HepG2 (cell line): ENCODE data around the gene BUB1B. TPM values are rescaled to one million over a fixed set of nuclear protein-coding genes. Genes with fewer than 3 reads are reported as not detected.

Experiments used
- CREM ChIP-seq, 2 experiments: sonication (generic) in 1 of 2; formaldehyde crosslinking in 1 of 2; IDR thresholded peaks; 2 replicates each; pipeline versions ENCODE4 v1.4.0 to v1.6.1; 2016 to 2020; ENCODE audit warnings: antibody characterized with exemption in 1 of 2, mild to moderate bottlenecking in 1 of 2, missing genetic modification reagents in 1 of 2
- ELF3 ChIP-seq: IDR thresholded peaks from 2 replicates; pipeline ENCODE4 v1.6.1; 2016; ENCODE audit warnings: missing genetic modification reagents, missing compliant biosample characterization
- FOXK1 ChIP-seq: sonication (generic); formaldehyde crosslinking; IDR thresholded peaks from 2 replicates; pipeline ENCODE4 v1.4.0; 2020; ENCODE audit warnings: low read depth, missing genetic modification reagents, borderline replicate concordance
- PITX1 ChIP-seq: sonication (generic); formaldehyde crosslinking; IDR thresholded peaks from 2 replicates; pipeline ENCODE4 v1.5.1; 2020; ENCODE audit warnings: mild to moderate bottlenecking, missing genetic modification reagents
- RBM22 ChIP-seq: fragments of 200-400 bp; formaldehyde crosslinking; optimal IDR thresholded peaks from 2 replicates; pipeline ENCODE3; 2017; ENCODE audit warnings: mild to moderate bottlenecking, low read length, moderate library complexity
- SMAD1 ChIP-seq: sonication (generic); formaldehyde crosslinking; IDR thresholded peaks from 2 replicates; pipeline ENCODE4 v1.4.0; 2020; ENCODE audit warnings: missing genetic modification reagents, low read depth, mild to moderate bottlenecking, borderline replicate concordance
- ZFP90 ChIP-seq: sonication (generic); formaldehyde crosslinking; IDR thresholded peaks from 2 replicates; pipeline ENCODE4 v1.8.0; 2022; ENCODE audit warnings: missing genetic modification reagents, mild to moderate bottlenecking, inconsistent platforms, borderline replicate concordance
- ZNF260 ChIP-seq: sonication (generic); formaldehyde crosslinking; IDR thresholded peaks from 2 replicates; pipeline ENCODE4 v1.4.0; 2020; ENCODE audit warnings: missing genetic modification reagents, low read depth, mild to moderate bottlenecking, borderline replicate concordance
- ZNF451 ChIP-seq: sonication (generic); formaldehyde crosslinking; IDR thresholded peaks from 2 replicates; pipeline ENCODE4 v1.5.0; 2020; ENCODE audit warnings: mild to moderate bottlenecking, missing genetic modification reagents
- polyA plus RNA-seq, 8 experiments: library from polyadenylated mRNA; depleted of rRNA in 3 of 8; stranded (reverse) in 7 of 8; unstranded in 1 of 8; fragments of >200 nt; fragmentation: Illumina TruSeq in 4 of 8; extraction: Trizol in 4 of 8; gene quantifications; 2 replicates each; pipeline versions ENCODE4 v1.2.1 to v1.2.3, GENCODE V29; 2011 to 2016; ENCODE audit warnings: low read depth in 4 of 8, missing spikeins in 1 of 8, mixed read lengths in 1 of 8; ENCODE audit not compliant: insufficient read depth in 1 of 8
- total RNA-seq, 5 experiments: library from RNA; depleted of rRNA; stranded (reverse); fragments of >200 nt; fragmentation: Illumina TruSeq; extraction: Trizol; gene quantifications; 2 replicates each; pipeline ENCODE4 v1.2.3, GENCODE V29; 2016; ENCODE audit warnings: low read depth in 1 of 5
- TF ChIP-seq, protein P1 (sequence below): sonication (generic); formaldehyde crosslinking; conservative IDR thresholded peaks from 2 replicates; pipeline ENCODE4 v1.4.0; 2020; ENCODE audit warnings: missing genetic modification reagents
- TF ChIP-seq, protein P2 (sequence below): sonication (generic); formaldehyde crosslinking; IDR thresholded peaks from 2 replicates; pipeline ENCODE4 v1.4.0; 2020; ENCODE audit warnings: missing genetic modification reagents, mild to moderate bottlenecking, borderline replicate concordance
- TF ChIP-seq, protein P3 (sequence below): sonication (generic); formaldehyde crosslinking; IDR thresholded peaks from one replicate; pipeline ENCODE4 v1.5.1; 2020; ENCODE audit warnings: mild to moderate bottlenecking, missing genetic modification reagents; ENCODE audit errors: not compliant biosample characterization

The BUB1B gene
- total and polyA plus RNA-seq, 2 of the 13 experiments (the other 11 are each of a cell fraction or from before 2014, with no cell fraction given), result 26.2 to 63.5 TPM

DNA sequence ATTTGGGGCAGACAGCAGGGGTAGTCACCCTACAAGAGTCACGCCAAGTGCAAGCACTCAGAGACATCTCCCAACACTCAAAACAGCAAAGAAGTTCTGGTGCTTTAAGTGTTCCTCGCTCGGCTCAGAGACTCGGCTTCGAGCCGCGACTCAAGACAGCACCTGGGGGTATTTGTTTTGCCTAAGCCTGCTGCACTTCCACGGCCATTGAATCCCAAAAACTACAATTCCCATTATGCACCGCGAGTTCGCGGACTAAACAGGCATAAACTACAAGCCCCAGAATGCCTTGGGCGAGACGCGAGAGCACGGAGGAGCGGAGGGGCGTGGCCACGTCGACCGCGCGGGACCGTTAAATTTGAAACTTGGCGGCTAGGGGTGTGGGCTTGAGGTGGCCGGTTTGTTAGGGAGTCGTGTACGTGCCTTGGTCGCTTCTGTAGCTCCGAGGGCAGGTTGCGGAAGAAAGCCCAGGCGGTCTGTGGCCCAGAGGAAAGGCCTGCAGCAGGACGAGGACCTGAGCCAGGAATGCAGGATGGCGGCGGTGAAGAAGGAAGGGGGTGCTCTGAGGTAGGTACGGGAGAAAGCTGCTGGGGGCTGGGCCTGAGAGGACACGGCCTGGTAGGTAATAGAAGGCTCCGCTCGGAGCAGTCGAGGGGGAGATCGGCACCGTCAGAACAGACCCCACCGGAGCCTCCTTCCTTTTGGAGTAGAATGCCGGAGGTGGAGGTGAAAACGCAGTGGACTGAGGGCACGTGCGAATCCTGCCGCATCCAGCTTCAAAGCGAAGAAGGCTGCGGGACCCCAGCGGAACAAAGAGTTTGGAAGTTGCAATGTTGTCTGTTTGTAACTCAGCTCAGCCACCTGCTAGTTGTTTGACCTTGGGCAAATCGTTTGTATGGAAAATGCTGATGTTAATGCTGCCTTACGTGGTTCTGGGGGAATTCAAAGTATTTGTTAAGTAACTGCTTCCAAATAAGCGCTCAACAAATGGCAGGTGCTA, at the start of gene BUB1B (continued):
- TF ChIP-seq, protein P1, sequence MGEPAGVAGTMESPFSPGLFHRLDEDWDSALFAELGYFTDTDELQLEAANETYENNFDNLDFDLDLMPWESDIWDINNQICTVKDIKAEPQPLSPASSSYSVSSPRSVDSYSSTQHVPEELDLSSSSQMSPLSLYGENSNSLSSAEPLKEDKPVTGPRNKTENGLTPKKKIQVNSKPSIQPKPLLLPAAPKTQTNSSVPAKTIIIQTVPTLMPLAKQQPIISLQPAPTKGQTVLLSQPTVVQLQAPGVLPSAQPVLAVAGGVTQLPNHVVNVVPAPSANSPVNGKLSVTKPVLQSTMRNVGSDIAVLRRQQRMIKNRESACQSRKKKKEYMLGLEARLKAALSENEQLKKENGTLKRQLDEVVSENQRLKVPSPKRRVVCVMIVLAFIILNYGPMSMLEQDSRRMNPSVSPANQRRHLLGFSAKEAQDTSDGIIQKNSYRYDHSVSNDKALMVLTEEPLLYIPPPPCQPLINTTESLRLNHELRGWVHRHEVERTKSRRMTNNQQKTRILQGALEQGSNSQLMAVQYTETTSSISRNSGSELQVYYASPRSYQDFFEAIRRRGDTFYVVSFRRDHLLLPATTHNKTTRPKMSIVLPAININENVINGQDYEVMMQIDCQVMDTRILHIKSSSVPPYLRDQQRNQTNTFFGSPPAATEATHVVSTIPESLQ, result no peak; the same call in 1 of the 2 replicates
- TF ChIP-seq, protein P2, sequence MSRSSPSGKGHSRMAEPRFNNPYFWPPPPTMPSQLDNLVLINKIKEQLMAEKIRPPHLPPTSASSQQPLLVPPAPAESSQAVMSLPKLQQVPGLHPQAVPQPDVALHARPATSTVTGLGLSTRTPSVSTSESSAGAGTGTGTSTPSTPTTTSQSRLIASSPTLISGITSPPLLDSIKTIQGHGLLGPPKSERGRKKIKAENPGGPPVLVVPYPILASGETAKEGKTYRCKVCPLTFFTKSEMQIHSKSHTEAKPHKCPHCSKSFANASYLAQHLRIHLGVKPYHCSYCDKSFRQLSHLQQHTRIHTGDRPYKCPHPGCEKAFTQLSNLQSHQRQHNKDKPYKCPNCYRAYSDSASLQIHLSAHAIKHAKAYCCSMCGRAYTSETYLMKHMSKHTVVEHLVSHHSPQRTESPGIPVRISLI, result no peak
- TF ChIP-seq PITX1 (CRISPR knock-in tag), result peak; percentile 46; the same call in 1 of the 2 replicates
- TF ChIP-seq SMAD1 (CRISPR knock-in tag), result peak; percentile 84; the same call in 1 of the 2 replicates
- peak; percentile 54 for TF ChIP-seq ELF3 (CRISPR knock-in tag)
- peak; percentile 85 for TF ChIP-seq ZFP90 (CRISPR knock-in tag)
- 0 out of 2 replicates have a peak, but pooled peaks have one; percentile 30 for TF ChIP-seq ZNF451 (CRISPR knock-in tag)
- TF ChIP-seq ZNF260 (CRISPR knock-in tag), result no peak
- peak; percentile 87 for TF ChIP-seq FOXK1 (CRISPR knock-in tag)
- TF ChIP-seq CREM (IDR thresholded peaks at IDR 0.05), result peak; percentile 99
- TF ChIP-seq CREM (CRISPR knock-in tag; IDR thresholded peaks at IDR 0.05), result no peak
- TF ChIP-seq, protein P3, sequence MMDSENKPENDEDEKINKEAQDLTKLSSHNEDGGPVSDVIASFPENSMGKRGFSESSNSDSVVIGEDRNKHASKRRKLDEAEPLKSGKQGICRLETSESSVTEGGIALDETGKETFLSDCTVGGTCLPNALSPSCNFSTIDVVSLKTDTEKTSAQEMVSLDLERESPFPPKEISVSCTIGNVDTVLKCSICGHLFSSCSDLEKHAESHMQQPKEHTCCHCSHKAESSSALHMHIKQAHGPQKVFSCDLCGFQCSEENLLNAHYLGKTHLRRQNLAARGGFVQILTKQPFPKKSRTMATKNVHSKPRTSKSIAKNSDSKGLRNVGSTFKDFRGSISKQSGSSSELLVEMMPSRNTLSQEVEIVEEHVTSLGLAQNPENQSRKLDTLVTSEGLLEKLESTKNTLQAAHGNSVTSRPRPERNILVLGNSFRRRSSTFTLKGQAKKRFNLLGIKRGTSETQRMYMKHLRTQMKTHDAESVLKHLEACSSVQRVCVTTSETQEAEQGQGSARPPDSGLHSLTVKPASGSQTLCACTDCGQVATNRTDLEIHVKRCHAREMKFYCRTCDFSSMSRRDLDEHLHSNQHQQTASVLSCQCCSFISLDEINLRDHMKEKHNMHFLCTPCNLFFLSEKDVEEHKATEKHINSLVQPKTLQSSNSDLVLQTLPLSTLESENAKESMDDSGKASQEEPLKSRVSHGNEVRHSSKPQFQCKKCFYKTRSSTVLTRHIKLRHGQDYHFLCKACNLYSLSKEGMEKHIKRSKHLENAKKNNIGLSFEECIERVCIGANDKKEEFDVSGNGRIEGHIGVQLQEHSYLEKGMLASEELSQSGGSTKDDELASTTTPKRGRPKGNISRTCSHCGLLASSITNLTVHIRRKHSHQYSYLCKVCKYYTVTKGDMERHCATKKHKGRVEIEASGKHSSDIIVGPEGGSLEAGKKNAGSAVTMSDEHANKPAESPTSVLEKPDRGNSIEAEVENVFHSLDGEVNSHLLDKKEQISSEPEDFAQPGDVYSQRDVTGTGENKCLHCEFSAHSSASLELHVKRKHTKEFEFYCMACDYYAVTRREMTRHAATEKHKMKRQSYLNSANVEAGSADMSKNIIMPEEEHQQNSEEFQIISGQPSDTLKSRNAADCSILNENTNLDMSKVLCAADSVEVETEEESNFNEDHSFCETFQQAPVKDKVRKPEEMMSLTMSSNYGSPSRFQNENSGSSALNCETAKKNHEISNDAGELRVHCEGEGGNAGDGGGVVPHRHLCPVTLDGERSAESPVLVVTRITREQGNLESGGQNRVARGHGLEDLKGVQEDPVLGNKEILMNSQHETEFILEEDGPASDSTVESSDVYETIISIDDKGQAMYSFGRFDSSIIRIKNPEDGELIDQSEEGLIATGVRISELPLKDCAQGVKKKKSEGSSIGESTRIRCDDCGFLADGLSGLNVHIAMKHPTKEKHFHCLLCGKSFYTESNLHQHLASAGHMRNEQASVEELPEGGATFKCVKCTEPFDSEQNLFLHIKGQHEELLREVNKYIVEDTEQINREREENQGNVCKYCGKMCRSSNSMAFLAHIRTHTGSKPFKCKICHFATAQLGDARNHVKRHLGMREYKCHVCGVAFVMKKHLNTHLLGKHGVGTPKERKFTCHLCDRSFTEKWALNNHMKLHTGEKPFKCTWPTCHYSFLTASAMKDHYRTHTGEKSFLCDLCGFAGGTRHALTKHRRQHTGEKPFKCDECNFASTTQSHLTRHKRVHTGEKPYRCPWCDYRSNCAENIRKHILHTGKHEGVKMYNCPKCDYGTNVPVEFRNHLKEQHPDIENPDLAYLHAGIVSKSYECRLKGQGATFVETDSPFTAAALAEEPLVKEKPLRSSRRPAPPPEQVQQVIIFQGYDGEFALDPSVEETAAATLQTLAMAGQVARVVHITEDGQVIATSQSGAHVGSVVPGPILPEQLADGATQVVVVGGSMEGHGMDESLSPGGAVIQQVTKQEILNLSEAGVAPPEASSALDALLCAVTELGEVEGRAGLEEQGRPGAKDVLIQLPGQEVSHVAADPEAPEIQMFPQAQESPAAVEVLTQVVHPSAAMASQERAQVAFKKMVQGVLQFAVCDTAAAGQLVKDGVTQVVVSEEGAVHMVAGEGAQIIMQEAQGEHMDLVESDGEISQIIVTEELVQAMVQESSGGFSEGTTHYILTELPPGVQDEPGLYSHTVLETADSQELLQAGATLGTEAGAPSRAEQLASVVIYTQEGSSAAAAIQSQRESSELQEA (CRISPR knock-in tag), result peak; percentile 50
- TF ChIP-seq RBM22, result no peak
